Osteoblast (primary cell): Measurements from ENCODE around the gene PIP5K1C. TPM values are rescaled to one million over a fixed set of nuclear protein-coding genes. Genes with fewer than 3 reads are reported as not detected.

Experiments
- DNase-seq: peaks from one replicate; pipeline ENCODE4 v3.0.0; 2011; ENCODE audit warnings: low spot score, mixed read lengths; ENCODE audit not compliant: insufficient read length; ENCODE audit errors: missing footprints
- H2AFZ ChIP-seq: 2 replicates; pipeline ENCODE4 v1.6.0; 2011; ENCODE audit warnings: mild to moderate bottlenecking, low read length
- H3K27ac ChIP-seq: 2 replicates; pipeline ENCODE4 v1.5.1; 2011; ENCODE audit warnings: mild to moderate bottlenecking, low read depth, low read length, moderate library complexity
- H3K27me3 ChIP-seq: 2 replicates; pipeline ENCODE4 v1.6.0; 2012; ENCODE audit warnings: mild to moderate bottlenecking, control low read depth, inconsistent platforms, low read length, moderate library complexity; ENCODE audit not compliant: insufficient read depth
- H3K36me3 ChIP-seq: 2 replicates; pipeline ENCODE4 v1.5.1; 2011; ENCODE audit warnings: mild to moderate bottlenecking, low read length, control low read depth, moderate library complexity; ENCODE audit not compliant: insufficient read depth
- H3K4me1 ChIP-seq: 2 replicates; pipeline ENCODE4 v1.5.1; 2011; ENCODE audit warnings: mild to moderate bottlenecking, low read length, control low read depth, moderate library complexity; ENCODE audit not compliant: insufficient read depth
- H3K4me2 ChIP-seq: 2 replicates; pipeline ENCODE4 v1.6.0; 2011; ENCODE audit warnings: mild to moderate bottlenecking, low read length; ENCODE audit not compliant: insufficient read depth
- H3K4me3 ChIP-seq: fragments of 200-600 bp; sonication (generic); 3 replicates; pipeline ENCODE4 v1.5.1; 2012; ENCODE audit warnings: mild to moderate bottlenecking, low read length, inconsistent platforms; ENCODE audit not compliant: insufficient read depth
- H3K79me2 ChIP-seq: 2 replicates; pipeline ENCODE4 v1.6.0; 2012; ENCODE audit warnings: mild to moderate bottlenecking, low read length, control low read depth, inconsistent platforms; ENCODE audit not compliant: insufficient read depth
- H3K9me3 ChIP-seq: 2 replicates; pipeline ENCODE4 v1.5.1; 2011; ENCODE audit warnings: low read depth, low read length, control low read depth
- H4K20me1 ChIP-seq: 2 replicates; pipeline ENCODE4 v1.6.0; 2012; ENCODE audit warnings: mild to moderate bottlenecking, low read length, control low read depth; ENCODE audit not compliant: insufficient read depth
- total RNA-seq: library from RNA; depleted of rRNA; stranded (reverse); fragments of >200 nt; gene quantifications from 2 replicates; pipeline ENCODE4 v1.2.3, GENCODE V29; 2012
- TF ChIP-seq, protein P1 (sequence below): IDR thresholded peaks from 2 replicates; pipeline ENCODE4 v1.5.1; 2011; ENCODE audit warnings: mild to moderate bottlenecking, low read depth, low read length, moderate library complexity; ENCODE audit errors: extremely low read depth

PIP5K1C gene
- total RNA-seq, 1 donor: 30.4 TPM

DNA sequence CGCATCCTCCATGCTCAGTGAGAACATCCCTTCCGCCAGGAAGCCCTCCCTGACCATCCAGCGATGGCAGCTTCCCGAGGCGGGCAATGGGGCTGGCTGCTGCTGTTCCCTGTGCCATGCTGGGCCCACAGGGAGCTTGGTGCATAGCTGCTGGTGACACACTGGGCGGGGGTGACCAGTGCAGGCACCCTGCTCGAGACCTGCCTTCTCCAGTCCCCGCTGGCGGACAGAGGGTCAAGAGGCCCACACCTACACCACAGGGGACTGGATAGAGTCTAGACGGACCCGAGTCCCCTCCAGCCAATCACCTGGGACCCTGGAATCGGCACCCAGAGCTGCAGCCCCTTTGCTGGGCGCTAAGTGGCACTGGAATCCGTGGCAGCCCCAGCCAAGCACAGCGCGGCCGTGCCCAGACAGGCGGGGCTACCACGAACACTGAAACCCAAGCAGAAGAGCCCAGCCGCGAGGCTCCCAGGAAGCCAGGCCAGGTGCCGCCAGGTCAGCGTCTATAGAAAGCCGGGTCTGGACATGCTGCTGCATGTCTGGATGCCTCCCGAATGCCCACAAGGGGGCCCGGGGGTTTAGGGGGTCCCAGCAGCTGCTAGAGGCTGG, 84.6 kb downstream of the PIP5K1C start:
- Histone ChIP-seq H3K79me2 (no peaks in the 10 kb centered on the region), H3K4me2 (no peak overlapping the region), H2AFZ (no peak overlapping the region), H3K27me3 (no peaks in the 10 kb centered on the region), H4K20me1 (peaks cover 7% of the 10 kb centered on the region), H3K27ac (no peak overlapping the region), H3K36me3 (peaks cover 12% of the 10 kb centered on the region), H3K4me1 (no peaks in the 10 kb centered on the region), H3K9me3 (no peaks in the 10 kb centered on the region), H3K4me3 (no peak overlapping the region)
- no peak for DNase-seq
- TF ChIP-seq, protein P1, sequence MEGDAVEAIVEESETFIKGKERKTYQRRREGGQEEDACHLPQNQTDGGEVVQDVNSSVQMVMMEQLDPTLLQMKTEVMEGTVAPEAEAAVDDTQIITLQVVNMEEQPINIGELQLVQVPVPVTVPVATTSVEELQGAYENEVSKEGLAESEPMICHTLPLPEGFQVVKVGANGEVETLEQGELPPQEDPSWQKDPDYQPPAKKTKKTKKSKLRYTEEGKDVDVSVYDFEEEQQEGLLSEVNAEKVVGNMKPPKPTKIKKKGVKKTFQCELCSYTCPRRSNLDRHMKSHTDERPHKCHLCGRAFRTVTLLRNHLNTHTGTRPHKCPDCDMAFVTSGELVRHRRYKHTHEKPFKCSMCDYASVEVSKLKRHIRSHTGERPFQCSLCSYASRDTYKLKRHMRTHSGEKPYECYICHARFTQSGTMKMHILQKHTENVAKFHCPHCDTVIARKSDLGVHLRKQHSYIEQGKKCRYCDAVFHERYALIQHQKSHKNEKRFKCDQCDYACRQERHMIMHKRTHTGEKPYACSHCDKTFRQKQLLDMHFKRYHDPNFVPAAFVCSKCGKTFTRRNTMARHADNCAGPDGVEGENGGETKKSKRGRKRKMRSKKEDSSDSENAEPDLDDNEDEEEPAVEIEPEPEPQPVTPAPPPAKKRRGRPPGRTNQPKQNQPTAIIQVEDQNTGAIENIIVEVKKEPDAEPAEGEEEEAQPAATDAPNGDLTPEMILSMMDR: no peak

DNA sequence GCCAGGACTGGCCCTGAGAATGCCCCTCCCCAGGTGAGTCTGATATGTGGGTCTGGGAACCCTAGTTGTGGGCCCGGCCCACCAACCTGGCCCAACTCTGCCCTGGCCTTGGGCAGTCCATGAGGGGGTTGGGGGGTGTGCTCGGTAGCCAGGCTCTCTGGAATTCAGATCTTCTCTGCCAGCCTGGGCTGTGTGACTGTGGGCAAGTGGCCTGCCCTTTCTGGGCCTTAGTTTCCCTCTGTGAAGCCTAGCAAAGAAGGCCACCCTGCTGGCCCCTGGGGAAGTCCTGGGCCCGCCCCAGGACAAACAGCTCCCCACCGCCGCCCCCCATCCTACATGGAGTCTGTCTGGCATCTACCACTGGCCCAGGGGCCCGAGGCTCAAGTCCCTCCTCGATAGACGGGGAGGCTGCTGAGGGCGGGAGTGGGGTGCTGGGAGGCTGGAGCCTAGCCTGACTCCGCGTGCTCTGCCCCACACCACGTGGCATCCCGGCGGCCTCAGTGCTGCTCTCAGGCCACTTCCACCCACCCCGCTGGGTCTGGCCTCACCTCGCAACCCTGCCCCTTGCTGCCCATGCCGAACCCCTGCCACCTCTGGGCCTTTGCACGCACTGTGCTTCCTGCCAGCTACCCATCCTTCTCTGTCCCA, 85.3 kb downstream of the PIP5K1C start:
- Histone ChIP-seq H3K4me1 (no peaks in the 10 kb centered on the region), H4K20me1 (peaks cover 7% of the 10 kb centered on the region), H3K27me3 (no peaks in the 10 kb centered on the region), H3K9me3 (no peaks in the 10 kb centered on the region), H3K27ac (no peak overlapping the region), H3K4me2 (no peak overlapping the region), H3K4me3 (no peak overlapping the region), H3K79me2 (no peaks in the 10 kb centered on the region), H3K36me3 (peaks cover 13% of the 10 kb centered on the region), H2AFZ (no peak overlapping the region)
- no peak for DNase-seq
- TF ChIP-seq, protein P1: no peak

DNA sequence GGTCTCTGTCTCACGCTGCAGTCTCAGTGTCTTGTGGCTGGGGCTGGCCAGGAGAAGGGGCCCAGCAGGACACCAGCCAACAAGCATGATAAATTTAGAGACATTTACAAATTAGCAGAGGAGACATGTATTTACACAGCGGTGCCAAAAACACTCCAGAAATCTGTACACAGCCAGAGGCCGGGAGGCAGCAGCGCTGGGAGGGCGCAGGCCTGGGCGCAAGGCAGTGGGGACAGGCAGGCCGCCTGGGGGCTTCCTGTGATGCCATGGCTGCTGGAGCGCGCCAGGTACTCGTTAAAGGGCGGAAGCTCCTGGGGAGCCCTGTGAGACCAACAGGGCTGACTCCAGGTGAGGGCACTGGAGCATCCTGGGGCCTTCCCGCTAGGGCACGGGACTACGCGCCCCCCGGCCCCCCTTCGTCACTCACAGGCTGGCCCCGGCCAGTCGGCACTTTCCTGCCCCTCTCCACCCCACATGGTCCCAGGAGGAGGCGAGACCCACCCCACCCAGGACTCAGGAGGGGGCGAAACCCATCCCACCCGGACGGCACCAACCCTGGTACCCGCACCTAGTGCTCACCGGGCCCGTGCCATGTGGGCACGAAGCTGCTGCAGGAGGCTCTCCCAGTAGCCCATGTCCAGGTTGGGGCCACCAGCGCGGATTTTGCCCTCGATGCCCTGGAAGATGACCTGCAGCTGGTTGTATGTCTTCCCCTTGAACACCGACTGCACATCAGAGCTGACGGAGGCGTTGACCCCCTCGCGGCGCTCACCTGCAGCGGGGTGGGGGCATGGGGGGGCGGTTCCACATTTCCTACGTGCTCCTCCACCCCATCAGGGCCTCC, 86.2 kb downstream of the PIP5K1C start:
- no peak overlapping the region for H3K4me2 ChIP-seq

More for the DNA sequence above, 86.2 kb downstream of the PIP5K1C start:
- no peak overlapping the region for H2AFZ ChIP-seq
- H3K27me3 ChIP-seq: no peaks in the 10 kb centered on the region
- DNase-seq: no peak
- TF ChIP-seq, protein P1: no peak
- no peak overlapping the region for H3K4me3 ChIP-seq
- H3K4me1 ChIP-seq: no peaks in the 10 kb centered on the region
- H4K20me1 ChIP-seq: peaks cover 7% of the 10 kb centered on the region
- peaks cover 13% of the 10 kb centered on the region for H3K36me3 ChIP-seq
- no peak overlapping the region for H3K27ac ChIP-seq
- H3K9me3 ChIP-seq: no peaks in the 10 kb centered on the region
- no peaks in the 10 kb centered on the region for H3K79me2 ChIP-seq
